Colonic mucosa (tissue), 4 donors: ENCODE measurements around the gene PDE4D. TPM values are rescaled to one million over a fixed set of nuclear protein-coding genes. Genes with fewer than 3 reads are reported as not detected.

Experiments
- DNase-seq: peaks from one replicate; pipeline ENCODE4 v3.0.0-alpha.2; 2020
- H3K27ac ChIP-seq: fragments of 200-600 bp; one replicate; pipeline ENCODE4 v1.8.0; 2021
- H3K27me3 ChIP-seq: fragments of 200-600 bp; one replicate; pipeline ENCODE4 v1.8.0; 2021
- H3K36me3 ChIP-seq: fragments of 200-600 bp; one replicate; pipeline ENCODE4 v1.8.0; 2021
- H3K4me1 ChIP-seq: fragments of 200-600 bp; one replicate; pipeline ENCODE4 v1.8.0; 2021; ENCODE audit warnings: mild to moderate bottlenecking
- H3K4me3 ChIP-seq: fragments of 200-600 bp; one replicate; pipeline ENCODE4 v1.8.0; 2021
- H3K9ac ChIP-seq, 2 donors: one replicate each; pipeline ENCODE4 v1.7.0; 2013; ENCODE audit warnings: control low read depth in 2 of 2, low read depth in 2 of 2, low read length in 2 of 2
- H3K9me3 ChIP-seq: fragments of 200-600 bp; one replicate; pipeline ENCODE4 v1.8.0; 2021
- intact Hi-C: fragments of 100-400 bp; cut with DNase I; formaldehyde crosslinking; loops from one replicate; pipeline ENCODE4 v1.14.1; 2022
- total RNA-seq, 2 donors: library from RNA; stranded (reverse); fragmentation: NEBNext Ultra II Directional in 1 of 2; extraction: Animal tissue kit (Norgen Biotek cat#: 25700) in 1 of 2; gene quantifications; one replicate each; pipeline ENCODE4 v1.2.1, GENCODE V29; 2021
- TF ChIP-seq, protein P1 (sequence below): fragments of 200-600 bp; IDR thresholded peaks from one replicate; pipeline ENCODE4 v1.8.0; 2022; ENCODE audit warnings: antibody characterized with exemption, mild to moderate bottlenecking
- donor health status: healthy.
- donor health status: DM: no; HTN: no; CAD: no.
- donor health status: DM: no; HTN: no; CAD: no.

Gene PDE4D
- total RNA-seq, 2 donors from 2014 or later: 23.1 to 53.7 TPM

- intact Hi-C loops: loop anchor here (10.0 kb wide), 1 partner anchor 51 kb away; no protein-coding TSS in a partner anchor
- H3K27ac ChIP-seq: no peak overlapping the region
- no peaks in the 10 kb centered on the region for H3K4me1 ChIP-seq
- no peak for DNase-seq
- no peaks in the 10 kb centered on the region for H3K36me3 ChIP-seq
- no peaks in the 10 kb centered on the region for H3K27me3 ChIP-seq
- H3K4me3 ChIP-seq: no peak overlapping the region
- TF ChIP-seq, protein P1, sequence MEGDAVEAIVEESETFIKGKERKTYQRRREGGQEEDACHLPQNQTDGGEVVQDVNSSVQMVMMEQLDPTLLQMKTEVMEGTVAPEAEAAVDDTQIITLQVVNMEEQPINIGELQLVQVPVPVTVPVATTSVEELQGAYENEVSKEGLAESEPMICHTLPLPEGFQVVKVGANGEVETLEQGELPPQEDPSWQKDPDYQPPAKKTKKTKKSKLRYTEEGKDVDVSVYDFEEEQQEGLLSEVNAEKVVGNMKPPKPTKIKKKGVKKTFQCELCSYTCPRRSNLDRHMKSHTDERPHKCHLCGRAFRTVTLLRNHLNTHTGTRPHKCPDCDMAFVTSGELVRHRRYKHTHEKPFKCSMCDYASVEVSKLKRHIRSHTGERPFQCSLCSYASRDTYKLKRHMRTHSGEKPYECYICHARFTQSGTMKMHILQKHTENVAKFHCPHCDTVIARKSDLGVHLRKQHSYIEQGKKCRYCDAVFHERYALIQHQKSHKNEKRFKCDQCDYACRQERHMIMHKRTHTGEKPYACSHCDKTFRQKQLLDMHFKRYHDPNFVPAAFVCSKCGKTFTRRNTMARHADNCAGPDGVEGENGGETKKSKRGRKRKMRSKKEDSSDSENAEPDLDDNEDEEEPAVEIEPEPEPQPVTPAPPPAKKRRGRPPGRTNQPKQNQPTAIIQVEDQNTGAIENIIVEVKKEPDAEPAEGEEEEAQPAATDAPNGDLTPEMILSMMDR: no peak
- no peaks in the 10 kb centered on the region for H3K9me3 ChIP-seq
- H3K9ac ChIP-seq: no peak overlapping the region
Measured at GRCh38 chr5:59533730-59534108, 359.8 kb downstream of the PDE4D start.

GRCh38 chr5:59532979-59533729, 360.4 kb downstream of the PDE4D start:
- intact Hi-C loops: loop anchor here (10.0 kb wide), 1 partner anchor 52 kb away; no protein-coding TSS in a partner anchor
- TF ChIP-seq, protein P1: no peak
- H3K9ac ChIP-seq: no peak overlapping the region
- H3K27ac ChIP-seq: no peak overlapping the region
- no peaks in the 10 kb centered on the region for H3K4me1 ChIP-seq
- DNase-seq: no peak
- H3K4me3 ChIP-seq: no peak overlapping the region
- no peaks in the 10 kb centered on the region for H3K9me3 ChIP-seq
- no peaks in the 10 kb centered on the region for H3K36me3 ChIP-seq
- no peaks in the 10 kb centered on the region for H3K27me3 ChIP-seq

DNA sequence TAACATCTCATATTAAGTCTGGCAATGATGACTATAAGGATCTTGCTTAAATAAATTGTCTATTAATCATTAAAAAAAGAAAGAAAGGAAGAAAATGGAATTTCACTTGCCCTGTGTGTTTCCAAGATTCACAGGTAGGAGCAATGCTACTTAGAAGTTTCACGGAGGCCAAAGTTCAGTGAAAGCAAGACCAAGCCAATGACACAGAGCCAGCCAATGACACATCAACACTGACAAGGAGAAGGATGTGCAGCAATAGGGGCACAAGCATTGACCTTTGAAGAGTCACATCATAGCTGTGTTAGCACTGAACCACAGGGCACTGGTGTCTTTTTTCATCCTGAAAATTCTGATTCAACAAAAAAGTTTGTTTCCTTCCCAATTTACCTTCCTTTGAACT, 364.3 kb downstream of the PDE4D start:
- no peak for DNase-seq
- no peaks in the 10 kb centered on the region for H3K27me3 ChIP-seq
- H3K4me1 ChIP-seq: no peaks in the 10 kb centered on the region
- TF ChIP-seq, protein P1: no peak
- no peak overlapping the region for H3K4me3 ChIP-seq
- intact Hi-C loops: no loop called here
- H3K36me3 ChIP-seq: no peaks in the 10 kb centered on the region
- H3K9ac ChIP-seq: no peak overlapping the region
- no peak overlapping the region for H3K27ac ChIP-seq
- no peaks in the 10 kb centered on the region for H3K9me3 ChIP-seq

DNA sequence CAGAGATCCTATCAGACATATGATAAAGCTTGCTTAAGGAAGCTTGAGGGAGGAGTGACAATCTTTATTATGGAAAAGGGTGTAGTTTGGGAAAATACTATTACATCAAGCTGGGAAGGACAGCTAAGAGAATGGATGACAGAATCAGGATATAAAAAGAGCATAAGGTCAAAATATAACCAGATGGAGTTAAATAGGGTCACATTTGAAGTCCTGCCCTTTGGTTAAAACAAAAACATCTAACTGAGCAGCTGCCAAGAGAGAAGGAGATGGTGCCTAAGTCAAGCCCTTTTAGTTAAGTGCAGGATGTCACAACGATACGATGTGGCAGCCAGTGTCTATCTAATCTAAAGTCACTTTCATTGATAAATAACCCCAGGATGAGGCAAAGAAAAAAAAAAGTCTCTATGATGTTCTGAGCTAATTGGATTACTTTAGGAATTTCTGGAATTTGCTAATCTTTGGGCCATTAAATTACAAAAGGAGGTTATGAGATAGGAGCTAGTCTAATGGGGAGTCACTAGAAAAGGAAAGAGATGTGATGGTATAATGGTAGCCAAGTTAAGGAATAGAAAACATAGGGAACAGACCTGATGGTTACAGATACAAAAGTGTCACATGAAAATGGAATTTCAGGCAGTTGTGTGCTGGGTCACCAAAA, 365.2 kb downstream of the PDE4D start:
- Histone ChIP-seq H3K27ac (no peak overlapping the region), H3K4me3 (no peak overlapping the region), H3K9ac (no peak overlapping the region), H3K36me3 (no peaks in the 10 kb centered on the region), H3K4me1 (no peaks in the 10 kb centered on the region), H3K27me3 (no peaks in the 10 kb centered on the region), H3K9me3 (no peaks in the 10 kb centered on the region)
- intact Hi-C loops: no loop called here
- DNase-seq: no peak
- TF ChIP-seq, protein P1: no peak

DNA sequence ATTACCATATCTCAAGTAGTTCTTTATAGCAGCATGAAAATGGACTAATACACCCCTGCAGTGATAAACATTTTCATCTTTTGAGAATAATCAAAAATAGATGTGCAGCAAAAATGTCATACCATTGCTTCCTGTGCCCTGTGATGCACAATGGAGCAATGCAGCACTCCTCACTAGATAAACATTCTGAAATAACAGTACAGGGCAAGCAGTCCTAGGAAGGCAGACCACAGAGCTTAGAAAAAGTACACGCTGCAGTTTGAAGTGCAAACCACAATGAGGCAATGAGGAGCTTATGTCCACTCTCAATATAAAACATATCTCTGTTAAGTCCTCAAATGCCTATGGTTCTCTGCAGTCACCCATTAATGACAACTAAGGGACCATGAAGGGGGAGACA, 367.6 kb downstream of the PDE4D start:
- intact Hi-C loops: no loop called here

More for the DNA sequence above, 367.6 kb downstream of the PDE4D start:
- TF ChIP-seq, protein P1: no peak
- H3K36me3 ChIP-seq: no peaks in the 10 kb centered on the region
- no peak for DNase-seq
- H3K4me1 ChIP-seq: peaks cover 3% of the 10 kb centered on the region
- no peak overlapping the region for H3K4me3 ChIP-seq
- H3K9ac ChIP-seq: no peak overlapping the region
- H3K27ac ChIP-seq: no peak overlapping the region
- no peaks in the 10 kb centered on the region for H3K9me3 ChIP-seq
- no peaks in the 10 kb centered on the region for H3K27me3 ChIP-seq
